OCI-M1 (cell line): ENCODE measurements around the gene NMT1.

Experiments used
- DNase-seq: peaks from one replicate; lab custom pipeline; 2025; lab: John Stamatoyannopoulos, UW

NMT1 gene

DNA sequence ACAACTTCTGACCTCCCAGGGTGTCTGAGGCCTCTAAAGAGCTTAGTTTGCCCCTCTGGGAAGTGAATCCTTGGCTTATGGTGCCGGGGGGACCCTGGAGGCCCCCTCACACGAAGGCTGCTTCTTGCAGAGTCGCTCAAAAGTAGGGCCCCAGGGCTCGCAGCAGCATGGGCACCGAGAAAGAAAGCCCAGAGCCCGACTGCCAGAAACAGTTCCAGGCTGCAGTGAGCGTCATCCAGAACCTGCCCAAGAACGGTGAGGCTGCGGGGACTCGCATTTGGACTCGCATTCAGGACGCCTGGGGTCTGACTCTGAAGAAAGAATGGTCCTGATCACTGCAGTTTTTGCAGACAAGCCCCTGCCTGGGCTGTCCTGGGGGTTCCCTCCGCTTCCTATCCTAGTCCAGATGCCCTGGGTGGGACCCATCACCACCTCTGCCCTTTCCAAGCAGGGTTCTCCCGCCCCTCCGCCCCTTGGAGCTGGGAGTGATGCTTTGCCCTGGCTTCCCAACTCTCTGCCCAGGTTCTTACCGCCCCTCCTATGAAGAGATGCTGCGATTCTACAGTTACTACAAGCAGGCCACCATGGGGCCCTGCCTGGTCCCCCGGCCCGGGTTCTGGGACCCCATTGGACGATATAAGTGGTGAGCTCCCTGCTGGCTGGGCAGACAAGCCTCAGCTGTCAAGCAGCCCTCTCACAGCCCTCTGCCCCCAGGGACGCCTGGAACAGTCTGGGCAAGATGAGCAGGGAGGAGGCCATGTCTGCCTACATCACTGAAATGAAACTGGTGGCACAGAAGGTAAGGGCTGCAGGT, 75.1 kb downstream of the NMT1 start:
- DNase-seq = no peak

DNA sequence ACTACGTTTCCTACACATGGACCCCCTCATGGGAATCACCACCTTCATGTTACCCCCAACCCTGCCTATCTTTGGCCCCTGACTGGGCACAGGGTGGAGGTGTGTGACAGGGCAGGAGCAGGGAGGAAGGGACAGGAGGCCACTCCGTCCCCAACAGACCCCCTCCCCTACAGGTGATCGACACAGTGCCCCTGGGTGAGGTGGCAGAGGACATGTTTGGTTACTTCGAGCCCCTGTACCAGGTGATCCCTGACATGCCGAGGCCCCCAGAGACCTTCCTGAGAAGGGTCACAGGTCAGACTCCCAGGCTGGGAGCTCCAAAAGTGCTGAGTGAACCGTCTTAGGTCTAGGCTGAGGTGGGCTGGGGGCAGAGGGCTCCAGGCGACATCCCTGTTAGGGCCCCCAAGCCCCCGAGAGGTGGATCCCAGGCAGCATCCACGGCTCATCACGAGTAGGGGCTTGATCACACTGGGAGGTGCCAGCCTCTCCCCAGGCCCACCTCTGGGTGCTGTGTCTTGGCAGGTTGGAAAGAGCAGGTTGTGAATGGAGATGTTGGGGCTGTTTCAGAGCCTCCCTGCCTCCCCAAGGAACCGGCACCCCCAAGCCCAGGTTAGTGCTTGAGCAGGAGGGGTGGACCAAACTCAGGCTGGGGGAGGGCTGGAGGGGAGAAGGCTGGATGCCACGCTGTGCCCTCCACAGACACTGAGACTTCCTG, 75.9 kb downstream of the NMT1 start:
- DNase-seq = no peak

DNA sequence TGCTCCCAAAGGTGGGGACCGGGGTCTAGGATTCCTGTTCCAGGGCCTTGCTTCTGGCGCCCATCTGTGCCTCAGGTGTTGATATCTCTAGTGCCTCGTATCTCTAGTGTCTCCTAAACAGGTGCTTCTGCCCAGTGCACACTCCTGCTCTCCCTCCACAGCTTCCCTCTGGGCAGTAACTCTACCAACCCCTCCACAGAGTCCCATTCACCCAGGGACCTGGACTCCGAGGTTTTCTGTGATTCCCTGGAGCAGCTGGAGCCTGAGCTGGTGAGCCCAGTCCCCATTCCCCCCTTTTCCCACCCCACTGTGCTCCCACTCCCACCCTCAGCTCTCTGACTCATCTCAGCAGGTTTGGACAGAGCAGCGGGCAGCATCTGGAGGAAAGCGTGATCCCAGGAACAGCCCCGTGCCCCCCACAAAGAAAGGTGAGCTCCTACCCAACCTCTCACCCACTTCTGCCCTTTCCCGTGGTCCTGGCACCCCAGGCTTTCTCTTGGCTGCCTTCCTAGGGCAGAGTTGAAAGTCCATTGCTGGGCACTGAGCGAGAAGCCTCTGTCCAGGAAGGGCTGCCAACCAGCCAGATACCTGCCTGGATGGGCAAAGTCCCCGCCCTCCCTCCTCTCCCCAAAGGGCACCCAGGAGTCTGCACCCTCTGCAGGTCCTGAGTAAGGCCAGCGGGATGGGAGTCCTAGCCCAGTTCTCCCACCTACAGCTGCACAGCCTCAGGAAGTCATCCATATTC, 76.6 kb downstream of the NMT1 start:
- DNase-seq = no peak

DNA sequence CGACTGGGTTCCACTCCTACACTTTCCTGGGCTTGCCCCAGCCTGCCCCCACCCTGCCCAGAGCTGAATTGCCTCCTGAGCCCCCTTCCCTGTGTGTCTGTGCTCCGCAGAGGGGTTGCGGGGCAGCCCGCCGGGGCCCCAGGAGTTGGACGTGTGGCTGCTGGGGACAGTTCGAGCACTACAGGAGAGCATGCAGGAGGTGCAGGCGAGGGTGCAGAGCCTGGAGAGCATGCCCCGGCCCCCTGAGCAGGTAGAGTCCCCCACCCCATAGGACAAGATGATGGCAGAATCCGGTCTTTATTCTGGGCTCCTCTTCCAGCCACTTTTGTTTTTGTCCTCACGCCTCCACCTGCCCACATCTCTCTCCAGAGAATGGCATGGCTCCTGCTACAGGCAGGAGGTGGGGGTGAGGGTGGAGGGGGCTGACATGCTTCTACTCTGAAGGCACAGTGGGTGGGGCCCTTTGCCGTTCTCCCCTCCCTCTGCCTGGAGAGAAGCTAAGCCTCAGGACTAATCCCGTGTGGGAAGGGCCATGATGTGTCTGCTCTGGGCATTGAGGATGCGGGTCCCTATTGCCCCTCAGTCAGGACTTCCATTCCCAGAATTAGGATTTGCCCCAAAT, 77.9 kb downstream of the NMT1 start:
- DNase-seq = no peak

DNA sequence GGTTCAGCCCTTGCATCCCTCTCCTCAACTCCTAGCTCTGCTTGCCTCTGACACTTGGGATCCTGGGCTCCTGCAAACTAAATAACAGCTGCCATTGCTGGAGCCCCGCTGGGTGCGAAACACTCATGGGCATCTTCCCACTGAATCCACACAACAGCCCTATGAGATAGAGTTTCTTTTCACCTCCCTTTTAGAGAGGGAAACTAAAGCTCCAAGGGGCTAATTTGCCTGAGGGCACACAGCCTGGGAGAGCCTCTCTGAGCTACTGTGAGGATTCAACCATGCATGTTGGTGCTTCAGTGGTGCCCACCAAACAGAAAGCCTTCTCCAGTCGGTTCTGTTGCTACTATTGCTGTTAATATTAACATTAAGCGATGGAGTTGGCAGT, 78.4 kb downstream of the NMT1 start:
- DNase-seq = no peak

DNA sequence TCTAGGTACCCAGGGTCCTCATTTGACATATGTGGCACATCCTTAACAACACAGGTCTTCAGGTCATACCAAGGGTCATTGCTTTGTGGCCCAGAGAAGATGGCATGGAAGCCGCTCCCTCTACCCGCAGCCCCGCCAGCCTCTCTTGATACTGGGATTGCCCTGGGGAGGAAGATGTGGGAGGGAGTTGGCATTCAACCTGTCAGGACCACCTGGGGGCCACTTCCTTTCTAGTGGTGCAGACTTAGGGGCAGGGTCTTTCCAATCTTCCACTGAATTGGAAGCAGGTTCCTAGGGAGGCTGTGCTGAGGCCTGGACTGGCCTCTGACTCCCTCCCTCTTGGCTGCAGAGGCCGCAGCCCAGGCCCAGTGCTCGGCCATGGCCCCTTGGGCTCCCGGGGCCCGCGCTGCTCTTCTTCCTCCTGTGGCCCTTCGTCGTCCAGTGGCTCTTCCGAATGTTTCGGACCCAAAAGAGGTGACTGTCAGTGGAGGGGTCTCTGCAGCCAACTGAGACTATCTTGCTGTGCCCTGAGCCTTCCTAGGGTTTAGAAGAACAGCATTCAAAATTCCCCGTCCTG, 82.1 kb downstream of the NMT1 start:
- no peak for DNase-seq

DNA sequence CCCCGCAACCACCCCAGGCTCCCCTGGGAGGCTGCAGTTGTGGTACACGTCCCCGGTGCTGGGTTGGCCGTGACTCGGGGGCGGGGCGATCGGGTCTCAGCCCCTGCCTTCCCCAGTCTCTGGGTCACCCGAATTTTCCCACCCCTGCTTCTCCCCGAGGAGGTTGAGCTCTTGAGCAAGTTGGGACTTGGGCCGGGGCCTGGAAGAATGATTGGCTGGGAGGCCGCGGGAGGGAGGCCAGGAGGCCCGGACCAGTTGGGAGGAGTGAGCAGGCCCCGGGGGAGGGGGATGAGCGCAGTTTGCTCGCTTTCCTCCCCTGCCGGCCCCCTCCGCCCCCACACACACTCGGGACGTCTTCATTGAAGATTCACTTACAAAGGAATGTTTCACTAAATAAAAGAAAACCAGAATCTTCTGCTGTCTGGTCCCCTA, 82.7 kb downstream of the NMT1 start:
- no peak for DNase-seq

DNA sequence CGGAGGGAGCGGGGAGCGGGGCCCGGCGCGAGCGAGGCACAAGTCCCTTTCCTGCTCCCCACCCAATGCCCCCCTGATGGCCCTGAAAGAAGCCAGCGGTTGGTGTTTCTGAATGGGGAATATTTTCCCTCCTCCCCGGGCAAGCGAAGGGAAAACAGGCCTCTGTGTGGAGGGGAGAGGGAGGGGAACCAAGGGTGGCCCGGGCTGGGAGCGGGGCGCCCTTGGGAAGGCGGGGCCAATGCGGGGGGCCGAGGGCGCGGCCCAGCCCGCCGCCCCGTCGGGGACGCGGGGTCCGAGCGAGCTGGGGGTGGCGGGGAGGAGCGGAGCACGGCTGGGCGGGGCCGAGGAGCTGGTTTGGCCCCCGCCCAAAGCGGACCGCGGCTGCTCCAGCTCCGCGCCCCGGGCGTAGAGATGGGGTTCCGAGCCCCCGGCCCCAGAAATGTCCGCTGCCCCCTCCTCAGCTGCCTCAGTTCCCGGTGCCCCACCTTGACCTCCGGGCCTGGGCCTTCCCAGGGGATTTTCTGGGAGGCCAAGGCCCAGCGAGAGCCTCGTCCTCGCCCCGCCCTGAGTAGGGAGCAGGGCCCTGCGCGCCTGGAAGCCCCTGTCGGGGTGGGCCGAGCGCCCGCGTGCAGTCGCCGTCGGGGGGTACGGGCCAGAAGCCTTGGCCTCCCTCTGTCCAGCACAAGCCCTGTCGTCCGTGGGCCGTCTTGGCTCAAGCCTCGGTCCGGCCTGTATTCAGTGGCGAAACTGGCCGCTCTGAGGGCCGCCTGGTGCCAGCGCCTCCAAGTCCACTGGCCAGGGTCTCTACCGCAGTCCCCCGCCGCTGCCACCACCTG, 83.3 kb downstream of the NMT1 start:
- DNase-seq = no peak

DNA sequence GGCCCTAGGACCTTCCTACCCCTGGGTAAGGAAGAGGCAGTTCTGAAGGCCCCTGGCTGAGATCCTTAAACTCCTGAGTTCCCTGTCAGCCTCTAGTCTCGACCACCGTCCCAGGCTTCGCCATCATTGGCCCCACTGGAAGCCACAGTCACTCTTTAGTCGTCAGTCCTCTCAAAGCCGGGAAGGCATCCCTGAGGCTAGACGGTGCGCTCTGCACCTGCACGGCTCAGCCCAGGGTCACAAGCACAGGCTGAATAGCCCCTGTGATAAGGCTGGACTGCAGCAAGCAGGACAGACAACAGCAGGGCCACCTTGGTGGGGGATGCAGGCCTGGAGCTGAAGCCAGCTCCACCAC, 83.9 kb downstream of the NMT1 start:
- no peak for DNase-seq

DNA sequence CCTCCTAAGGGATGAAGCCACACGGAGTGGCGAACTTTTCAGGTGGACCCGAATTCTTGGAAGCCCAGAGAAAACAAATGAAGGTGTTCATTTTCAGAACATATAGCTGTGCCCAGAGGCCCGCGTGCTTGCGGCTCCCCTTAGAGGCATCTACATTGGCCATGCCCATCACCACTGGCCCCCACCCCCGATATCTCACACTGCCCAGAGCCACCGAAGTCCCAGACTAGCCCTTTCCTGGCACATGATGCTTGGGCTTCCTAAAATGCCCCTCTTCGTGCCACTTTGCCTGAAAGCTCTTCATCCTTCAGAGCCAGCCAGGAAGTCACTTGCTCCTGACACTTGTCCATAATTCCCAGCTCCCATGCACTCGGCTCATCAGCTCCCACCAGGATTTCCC, 85.0 kb downstream of the NMT1 start:
- DNase-seq = no peak

DNA sequence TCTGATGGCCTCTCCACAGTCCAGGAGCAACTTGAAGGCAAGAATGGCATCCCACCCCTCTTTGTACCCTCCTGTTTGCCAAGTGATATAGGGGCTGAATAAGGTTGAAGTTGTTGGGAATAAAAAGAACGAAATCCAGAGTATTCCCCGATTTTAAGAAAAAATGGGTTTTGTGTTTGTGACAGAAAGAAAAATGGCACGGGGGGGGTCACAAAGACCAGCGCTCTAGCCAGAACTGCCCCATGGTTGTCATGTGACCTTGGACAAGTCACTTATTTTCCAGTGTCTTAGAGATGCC, 85.4 kb downstream of the NMT1 start:
- no peak for DNase-seq

DNA sequence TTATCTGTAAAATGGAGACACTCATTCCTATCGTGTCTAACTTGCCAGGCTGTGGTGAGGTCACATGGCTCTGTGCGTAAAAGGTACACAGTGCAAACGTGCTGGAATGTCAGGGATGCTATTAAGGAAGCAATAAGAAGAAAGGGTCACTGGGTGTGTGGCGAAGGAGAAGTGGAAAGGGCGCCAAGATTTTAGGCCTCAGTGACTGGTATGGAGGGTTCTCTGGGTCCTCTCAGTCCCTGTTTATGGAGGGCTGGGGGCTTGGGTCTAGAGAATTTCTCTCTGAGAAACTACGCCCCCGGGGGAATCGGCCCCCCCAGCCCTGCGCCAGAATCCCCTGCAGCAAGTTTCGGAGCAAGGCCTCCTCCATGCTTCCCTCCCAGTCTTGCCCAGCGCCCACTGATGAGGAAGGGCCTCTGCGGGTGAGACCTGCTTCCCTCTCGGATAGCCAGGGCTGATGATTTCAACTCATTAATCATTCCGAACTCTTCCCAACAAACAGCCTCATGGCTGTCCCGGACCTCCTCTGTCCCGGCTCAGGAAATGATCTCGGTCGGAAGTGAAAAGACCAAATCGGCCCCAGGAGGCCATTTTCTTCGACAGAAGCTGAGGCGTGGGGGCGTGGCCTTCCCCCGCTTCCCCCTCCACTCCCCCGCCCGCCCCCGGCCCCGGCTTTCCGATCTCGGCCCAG, 85.9 kb downstream of the NMT1 start:
- peak; percentile 95 for DNase-seq

DNA sequence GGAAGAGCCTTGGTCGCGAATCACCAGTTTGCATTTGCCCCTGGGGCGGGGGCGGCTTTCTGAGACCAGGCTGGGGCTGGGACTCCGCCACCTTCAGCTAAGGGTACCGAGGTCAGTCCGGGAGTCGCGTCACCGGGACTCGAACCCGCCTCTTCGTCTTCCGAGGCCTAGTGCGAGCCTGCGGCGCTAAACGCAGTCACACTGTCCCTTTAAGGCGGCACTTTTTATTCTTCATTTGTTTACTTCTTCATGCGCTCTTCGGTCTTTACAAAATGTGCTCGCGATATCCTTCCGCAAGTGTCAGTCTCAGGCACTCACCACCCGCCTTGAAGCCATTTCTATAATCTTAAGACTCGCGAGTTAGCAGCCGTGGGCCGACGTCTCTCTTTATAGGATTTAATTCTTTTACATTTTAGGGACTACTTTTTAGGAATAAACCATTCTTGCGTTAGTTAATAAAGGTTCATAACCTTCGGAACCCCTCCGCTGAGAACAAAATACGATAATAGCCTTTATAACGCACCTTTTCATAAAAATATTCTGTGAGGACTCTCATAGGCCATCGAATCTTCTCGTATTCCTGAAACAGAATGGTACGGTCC, 86.6 kb downstream of the NMT1 start:
- peak; percentile 96 for DNase-seq

DNA sequence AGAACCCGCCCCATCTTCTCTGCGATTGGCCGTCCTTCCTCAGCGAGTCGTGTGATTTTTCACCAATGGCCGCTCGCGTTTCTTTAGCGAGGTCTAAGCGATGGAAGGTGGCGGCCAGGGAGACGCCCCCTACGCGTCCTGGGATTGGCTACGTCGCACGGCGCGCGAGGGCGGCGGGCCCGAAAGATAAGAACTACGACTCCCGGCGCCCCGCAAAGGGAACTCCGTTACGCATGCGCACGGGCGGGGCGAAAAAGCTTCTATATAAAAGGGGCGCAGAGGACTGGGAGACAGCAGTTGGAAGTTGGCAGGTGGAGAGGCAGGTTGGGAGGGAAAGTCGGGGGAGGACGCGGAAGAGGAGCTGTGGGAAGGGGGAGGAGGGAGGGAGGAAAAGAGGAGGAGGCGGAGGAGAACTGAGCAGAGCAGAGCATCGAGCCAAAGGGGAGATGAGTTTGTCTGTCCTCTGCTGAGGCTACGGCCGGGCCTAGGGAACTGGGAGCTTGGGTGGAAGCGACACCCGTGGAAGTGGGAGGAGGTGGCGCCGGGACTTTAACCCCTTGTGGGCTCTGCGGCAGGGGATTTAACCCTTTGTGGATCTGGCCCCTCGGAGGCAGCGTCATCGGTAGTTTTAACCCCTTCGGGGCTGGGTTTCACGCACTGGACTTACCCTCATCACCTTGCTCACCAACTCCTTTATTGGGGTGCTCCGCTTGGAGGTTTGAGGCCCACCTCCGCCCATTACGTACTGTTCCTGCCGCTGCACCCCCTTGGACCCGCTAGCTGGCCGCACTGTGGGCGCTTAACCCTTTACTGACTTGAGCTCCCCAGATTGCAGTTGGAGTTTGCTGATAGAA, 87.3 kb downstream of the NMT1 start, which contains the start of gene HEXIM1:
HEXIM1 (plus strand) TSS at position 293 of the 854 bp plus-strand sequence. CDS start 716 bp downstream, outside the sequence.
- DNase-seq = peak; percentile 99

DNA sequence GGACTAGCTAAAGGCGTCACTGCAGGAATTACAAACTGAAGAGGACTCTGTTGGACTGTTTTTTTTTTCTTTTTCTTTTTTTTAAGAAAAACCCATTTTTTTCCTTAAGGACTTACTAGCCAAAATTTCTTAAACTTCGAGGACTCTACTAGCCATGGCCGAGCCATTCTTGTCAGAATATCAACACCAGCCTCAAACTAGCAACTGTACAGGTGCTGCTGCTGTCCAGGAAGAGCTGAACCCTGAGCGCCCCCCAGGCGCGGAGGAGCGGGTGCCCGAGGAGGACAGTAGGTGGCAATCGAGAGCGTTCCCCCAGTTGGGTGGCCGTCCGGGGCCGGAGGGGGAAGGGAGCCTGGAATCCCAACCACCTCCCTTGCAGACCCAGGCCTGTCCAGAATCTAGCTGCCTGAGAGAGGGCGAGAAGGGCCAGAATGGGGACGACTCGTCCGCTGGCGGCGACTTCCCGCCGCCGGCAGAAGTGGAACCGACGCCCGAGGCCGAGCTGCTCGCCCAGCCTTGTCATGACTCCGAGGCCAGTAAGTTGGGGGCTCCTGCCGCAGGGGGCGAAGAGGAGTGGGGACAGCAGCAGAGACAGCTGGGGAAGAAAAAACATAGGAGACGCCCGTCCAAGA, 88.0 kb downstream of the NMT1 start:
- DNase-seq = peak; percentile 93

DNA sequence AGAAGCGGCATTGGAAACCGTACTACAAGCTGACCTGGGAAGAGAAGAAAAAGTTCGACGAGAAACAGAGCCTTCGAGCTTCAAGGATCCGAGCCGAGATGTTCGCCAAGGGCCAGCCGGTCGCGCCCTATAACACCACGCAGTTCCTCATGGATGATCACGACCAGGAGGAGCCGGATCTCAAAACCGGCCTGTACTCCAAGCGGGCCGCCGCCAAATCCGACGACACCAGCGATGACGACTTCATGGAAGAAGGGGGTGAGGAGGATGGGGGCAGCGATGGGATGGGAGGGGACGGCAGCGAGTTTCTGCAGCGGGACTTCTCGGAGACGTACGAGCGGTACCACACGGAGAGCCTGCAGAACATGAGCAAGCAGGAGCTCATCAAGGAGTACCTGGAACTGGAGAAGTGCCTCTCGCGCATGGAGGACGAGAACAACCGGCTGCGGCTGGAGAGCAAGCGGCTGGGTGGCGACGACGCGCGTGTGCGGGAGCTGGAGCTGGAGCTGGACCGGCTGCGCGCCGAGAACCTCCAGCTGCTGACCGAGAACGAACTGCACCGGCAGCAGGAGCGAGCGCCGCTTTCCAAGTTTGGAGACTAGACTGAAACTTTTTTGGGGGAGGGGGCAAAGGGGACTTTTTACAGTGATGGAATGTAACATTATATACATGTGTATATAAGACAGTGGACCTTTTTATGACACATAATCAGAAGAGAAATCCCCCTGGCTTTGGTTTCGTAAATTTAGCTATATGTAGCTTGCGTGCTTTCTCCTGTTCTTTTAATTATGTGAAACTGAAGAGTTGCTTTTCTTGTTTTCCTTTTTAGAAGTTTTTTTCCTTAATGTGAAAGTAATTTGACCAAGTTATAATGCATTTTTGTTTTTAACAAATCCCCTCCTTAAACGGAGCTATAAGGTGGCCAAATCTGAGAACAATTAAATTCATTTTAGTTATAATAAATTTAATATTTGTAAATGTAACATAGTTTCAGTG, 88.8 kb downstream of the NMT1 start:
- peak; percentile 81 for DNase-seq
